HG03066 (cell line): ENCODE results near the gene DMRTA2.

ENCODE experiments used
- ATAC-seq: cut with Tn5 transposase; IDR thresholded peaks from one replicate; pipeline ENCODE4 v1.9.1; 2021; ENCODE audit warnings: low read depth; ENCODE audit not compliant: unreplicated experiment

The DMRTA2 gene

GRCh38 chr1:50424045-50424883 is 1.0 kb upstream of the DMRTA2 start:
- no peak for ATAC-seq

- no peak for ATAC-seq
Measured at GRCh38 chr1:50423670-50424000, 392 bp upstream of the DMRTA2 start.

- no peak for ATAC-seq
Measured at GRCh38 chr1:50422675-50422945, 633 bp downstream of the DMRTA2 start.

GRCh38 chr1:50421768-50422674 is 1.2 kb downstream of the DMRTA2 start:
- ATAC-seq = no peak

GRCh38 chr1:50421366-50421748 is 1.9 kb downstream of the DMRTA2 start:
- ATAC-seq = no peak

GRCh38 chr1:50420689-50421365 is 2.4 kb downstream of the DMRTA2 start:
- no peak for ATAC-seq

- no peak for ATAC-seq
Measured at GRCh38 chr1:50419907-50420677, 3.2 kb downstream of the DMRTA2 start.

GRCh38 chr1:50419192-50419906 is 3.9 kb downstream of the DMRTA2 start:
- ATAC-seq = no peak

GRCh38 chr1:50418600-50419109 is 4.6 kb downstream of the DMRTA2 start:
- ATAC-seq = no peak

GRCh38 chr1:50417946-50418599 is 5.2 kb downstream of the DMRTA2 start:
- no peak for ATAC-seq

- ATAC-seq = no peak
Measured at GRCh38 chr1:50417507-50417906, 5.7 kb downstream of the DMRTA2 start.

- no peak for ATAC-seq
Measured at GRCh38 chr1:50416553-50417453, 6.4 kb downstream of the DMRTA2 start.

- no peak for ATAC-seq
Measured at GRCh38 chr1:50416150-50416527, 7.1 kb downstream of the DMRTA2 start.

GRCh38 chr1:50415235-50416149 is 7.8 kb downstream of the DMRTA2 start:
- no peak for ATAC-seq

GRCh38 chr1:50414853-50415234 is 8.4 kb downstream of the DMRTA2 start:
- ATAC-seq = no peak

GRCh38 chr1:50412813-50413476 is 10.3 kb downstream of the DMRTA2 start:
- ATAC-seq = no peak

GRCh38 chr1:50405814-50406213 is 17.4 kb downstream of the DMRTA2 start:
- no peak for ATAC-seq
